ENCODE measurements around the gene RAD51B.

DNA sequence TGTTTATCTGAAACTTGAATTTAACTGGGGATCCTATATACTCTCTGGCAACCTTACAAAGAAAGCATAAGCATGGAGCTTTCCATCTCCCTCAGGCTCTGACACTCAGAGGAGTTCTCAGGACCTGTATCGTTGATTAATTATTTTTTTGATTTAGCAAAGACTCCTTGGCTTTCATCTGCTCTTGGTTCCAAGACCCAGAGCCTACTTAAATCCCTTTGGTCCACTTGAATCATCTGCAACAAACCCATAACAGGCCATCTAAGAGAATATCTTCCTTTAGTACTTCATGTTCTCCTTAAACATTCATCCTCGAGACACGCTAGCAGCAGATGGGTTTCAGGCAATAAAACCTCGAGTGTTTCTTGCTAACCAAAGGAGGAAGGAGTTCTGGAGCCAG, 887.9 kb downstream of the RAD51B start:
- TF ChIP-seq, protein P1, sequence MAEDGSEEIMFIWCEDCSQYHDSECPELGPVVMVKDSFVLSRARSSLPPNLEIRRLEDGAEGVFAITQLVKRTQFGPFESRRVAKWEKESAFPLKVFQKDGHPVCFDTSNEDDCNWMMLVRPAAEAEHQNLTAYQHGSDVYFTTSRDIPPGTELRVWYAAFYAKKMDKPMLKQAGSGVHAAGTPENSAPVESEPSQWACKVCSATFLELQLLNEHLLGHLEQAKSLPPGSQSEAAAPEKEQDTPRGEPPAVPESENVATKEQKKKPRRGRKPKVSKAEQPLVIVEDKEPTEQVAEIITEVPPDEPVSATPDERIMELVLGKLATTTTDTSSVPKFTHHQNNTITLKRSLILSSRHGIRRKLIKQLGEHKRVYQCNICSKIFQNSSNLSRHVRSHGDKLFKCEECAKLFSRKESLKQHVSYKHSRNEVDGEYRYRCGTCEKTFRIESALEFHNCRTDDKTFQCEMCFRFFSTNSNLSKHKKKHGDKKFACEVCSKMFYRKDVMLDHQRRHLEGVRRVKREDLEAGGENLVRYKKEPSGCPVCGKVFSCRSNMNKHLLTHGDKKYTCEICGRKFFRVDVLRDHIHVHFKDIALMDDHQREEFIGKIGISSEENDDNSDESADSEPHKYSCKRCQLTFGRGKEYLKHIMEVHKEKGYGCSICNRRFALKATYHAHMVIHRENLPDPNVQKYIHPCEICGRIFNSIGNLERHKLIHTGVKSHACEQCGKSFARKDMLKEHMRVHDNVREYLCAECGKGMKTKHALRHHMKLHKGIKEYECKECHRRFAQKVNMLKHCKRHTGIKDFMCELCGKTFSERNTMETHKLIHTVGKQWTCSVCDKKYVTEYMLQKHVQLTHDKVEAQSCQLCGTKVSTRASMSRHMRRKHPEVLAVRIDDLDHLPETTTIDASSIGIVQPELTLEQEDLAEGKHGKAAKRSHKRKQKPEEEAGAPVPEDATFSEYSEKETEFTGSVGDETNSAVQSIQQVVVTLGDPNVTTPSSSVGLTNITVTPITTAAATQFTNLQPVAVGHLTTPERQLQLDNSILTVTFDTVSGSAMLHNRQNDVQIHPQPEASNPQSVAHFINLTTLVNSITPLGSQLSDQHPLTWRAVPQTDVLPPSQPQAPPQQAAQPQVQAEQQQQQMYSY (CRISPR knock-in tag; IDR thresholded peaks at IDR 0.05) = no peak
- TF ChIP-seq, protein P2, sequence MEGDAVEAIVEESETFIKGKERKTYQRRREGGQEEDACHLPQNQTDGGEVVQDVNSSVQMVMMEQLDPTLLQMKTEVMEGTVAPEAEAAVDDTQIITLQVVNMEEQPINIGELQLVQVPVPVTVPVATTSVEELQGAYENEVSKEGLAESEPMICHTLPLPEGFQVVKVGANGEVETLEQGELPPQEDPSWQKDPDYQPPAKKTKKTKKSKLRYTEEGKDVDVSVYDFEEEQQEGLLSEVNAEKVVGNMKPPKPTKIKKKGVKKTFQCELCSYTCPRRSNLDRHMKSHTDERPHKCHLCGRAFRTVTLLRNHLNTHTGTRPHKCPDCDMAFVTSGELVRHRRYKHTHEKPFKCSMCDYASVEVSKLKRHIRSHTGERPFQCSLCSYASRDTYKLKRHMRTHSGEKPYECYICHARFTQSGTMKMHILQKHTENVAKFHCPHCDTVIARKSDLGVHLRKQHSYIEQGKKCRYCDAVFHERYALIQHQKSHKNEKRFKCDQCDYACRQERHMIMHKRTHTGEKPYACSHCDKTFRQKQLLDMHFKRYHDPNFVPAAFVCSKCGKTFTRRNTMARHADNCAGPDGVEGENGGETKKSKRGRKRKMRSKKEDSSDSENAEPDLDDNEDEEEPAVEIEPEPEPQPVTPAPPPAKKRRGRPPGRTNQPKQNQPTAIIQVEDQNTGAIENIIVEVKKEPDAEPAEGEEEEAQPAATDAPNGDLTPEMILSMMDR (IDR thresholded peaks at IDR 0.05) = no peak
- no peak for TF ChIP-seq KAT7 (CRISPR knock-in tag; IDR thresholded peaks at IDR 0.05; ENCODE audit: borderline replicate concordance)
- TF ChIP-seq, protein P3, sequence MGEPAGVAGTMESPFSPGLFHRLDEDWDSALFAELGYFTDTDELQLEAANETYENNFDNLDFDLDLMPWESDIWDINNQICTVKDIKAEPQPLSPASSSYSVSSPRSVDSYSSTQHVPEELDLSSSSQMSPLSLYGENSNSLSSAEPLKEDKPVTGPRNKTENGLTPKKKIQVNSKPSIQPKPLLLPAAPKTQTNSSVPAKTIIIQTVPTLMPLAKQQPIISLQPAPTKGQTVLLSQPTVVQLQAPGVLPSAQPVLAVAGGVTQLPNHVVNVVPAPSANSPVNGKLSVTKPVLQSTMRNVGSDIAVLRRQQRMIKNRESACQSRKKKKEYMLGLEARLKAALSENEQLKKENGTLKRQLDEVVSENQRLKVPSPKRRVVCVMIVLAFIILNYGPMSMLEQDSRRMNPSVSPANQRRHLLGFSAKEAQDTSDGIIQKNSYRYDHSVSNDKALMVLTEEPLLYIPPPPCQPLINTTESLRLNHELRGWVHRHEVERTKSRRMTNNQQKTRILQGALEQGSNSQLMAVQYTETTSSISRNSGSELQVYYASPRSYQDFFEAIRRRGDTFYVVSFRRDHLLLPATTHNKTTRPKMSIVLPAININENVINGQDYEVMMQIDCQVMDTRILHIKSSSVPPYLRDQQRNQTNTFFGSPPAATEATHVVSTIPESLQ (CRISPR knock-in tag; IDR thresholded peaks at IDR 0.05) = no peak
- TF ChIP-seq, protein P4, sequence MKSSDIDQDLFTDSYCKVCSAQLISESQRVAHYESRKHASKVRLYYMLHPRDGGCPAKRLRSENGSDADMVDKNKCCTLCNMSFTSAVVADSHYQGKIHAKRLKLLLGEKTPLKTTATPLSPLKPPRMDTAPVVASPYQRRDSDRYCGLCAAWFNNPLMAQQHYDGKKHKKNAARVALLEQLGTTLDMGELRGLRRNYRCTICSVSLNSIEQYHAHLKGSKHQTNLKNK (CRISPR knock-in tag; IDR thresholded peaks at IDR 0.05) = no peak
